Activated naive CD4-positive, alpha-beta T cell treated with anti-CD3 and anti-CD28 coated beads, Interleukin-2, amount 50 U/mL, for 16 hours (primary cell): ENCODE results near the gene HOXC11.

ENCODE experiments used
- DNase-seq: peaks from one replicate; pipeline ENCODE4 v3.0.0-alpha.2; 2020

The HOXC11 gene

GRCh38 chr12:54000116-54001114, 27.5 kb downstream of the HOXC11 start, which contains the start of gene HOXC9:
Gene HOXC9 (plus strand): TSS chr12:54000161. CDS start chr12:54000189, 28 bp downstream.
- DNase-seq, result no peak

- DNase-seq, result no peak
These were observed 28.6 kb downstream of the HOXC11 start for GRCh38 chr12:54001283-54002187.

GRCh38 chr12:54002278-54002914, 29.5 kb downstream of the HOXC11 start:
- no peak for DNase-seq

GRCh38 chr12:54002915-54003389, 30.0 kb downstream of the HOXC11 start:
- DNase-seq, result no peak

GRCh38 chr12:54003625-54004024, 30.7 kb downstream of the HOXC11 start:
- no peak for DNase-seq

GRCh38 chr12:54004063-54004840, 31.3 kb downstream of the HOXC11 start:
- DNase-seq, result no peak

- DNase-seq, result no peak
These were observed 32.1 kb downstream of the HOXC11 start for GRCh38 chr12:54004841-54005530.

- DNase-seq, result no peak
These were observed 32.6 kb downstream of the HOXC11 start for GRCh38 chr12:54005531-54005852.

GRCh38 chr12:54005853-54006558, 33.1 kb downstream of the HOXC11 start:
- DNase-seq, result peak; percentile 81

- DNase-seq, result no peak
These were observed 33.8 kb downstream of the HOXC11 start for GRCh38 chr12:54006559-54007220.

- no peak for DNase-seq
These were observed 34.8 kb downstream of the HOXC11 start for GRCh38 chr12:54007538-54008259.

- no peak for DNase-seq
These were observed 35.3 kb downstream of the HOXC11 start for GRCh38 chr12:54008260-54008552.

GRCh38 chr12:54009171-54010052, 36.5 kb downstream of the HOXC11 start:
- peak; percentile 44 for DNase-seq

- no peak for DNase-seq
These were observed 37.4 kb downstream of the HOXC11 start for GRCh38 chr12:54010053-54010971.

GRCh38 chr12:54010972-54011664, 38.2 kb downstream of the HOXC11 start:
- no peak for DNase-seq

GRCh38 chr12:54011665-54012532, 39.0 kb downstream of the HOXC11 start:
- DNase-seq, result no peak
